PC-3 (cell line): ENCODE measurements around the gene LHFPL2. TPM values are rescaled to one million over a fixed set of nuclear protein-coding genes. Genes with fewer than 3 reads are reported as not detected.

ENCODE experiments used
- ATAC-seq: fragments of 200-7000 bp; cut with Tn5 transposase; 2 replicates; pipeline ENCODE4 v1.9.1; 2020; ENCODE audit warnings: mild to moderate bottlenecking, moderate library complexity
- BruUV-seq: library from RNA; stranded (reverse); fragments of 400-500 nt; replicated peaks from 2 replicates; lab custom pipeline; 2021; lab: Mats Ljungman, UMichigan
- CTCF ChIA-PET: fragments of 300-600 bp; sonication (Branson Sonifier 250); formaldehyde crosslinking; loops from one replicate; lab custom pipeline; 2022; ENCODE audit warnings: antibody characterized with exemption; lab: Charles Lee
- POLR2A ChIA-PET: fragments of 300-600 bp; sonication (Branson Sonifier 250); formaldehyde crosslinking; loops from one replicate; lab custom pipeline; 2022; ENCODE audit warnings: antibody characterized with exemption; ENCODE audit not compliant: unreplicated experiment; lab: Charles Lee
- DNase-seq: peaks from one replicate; pipeline ENCODE4 v3.0.0-alpha.2; 2015
- H2AFZ ChIP-seq: fragments of 300-600 bp; sonication (generic); 2 replicates; pipeline ENCODE4 v1.6.0; 2016; ENCODE audit warnings: antibody characterized with exemption, low read length
- H3F3A ChIP-seq: fragments of 300-600 bp; sonication (generic); one replicate; pipeline ENCODE4 v1.6.0; 2017; ENCODE audit warnings: antibody characterized with exemption, low read length, control low read depth, mild to moderate bottlenecking; ENCODE audit not compliant: unreplicated experiment
- H3K27ac ChIP-seq: fragments of 300-600 bp; sonication (generic); 2 replicates; pipeline ENCODE4 v1.5.1; 2016; ENCODE audit warnings: mild to moderate bottlenecking, low read length
- H3K27me3 ChIP-seq: fragments of 300-600 bp; sonication (generic); 2 replicates; pipeline ENCODE4 v1.6.1; 2016; ENCODE audit warnings: low read length, mixed read lengths
- H3K36me3 ChIP-seq: fragments of 300-600 bp; sonication (generic); 2 replicates; pipeline ENCODE4 v1.6.1; 2016; ENCODE audit warnings: low read depth, mixed run types, low read length, mixed read lengths
- H3K4me1 ChIP-seq: fragments of 300-600 bp; sonication (generic); 2 replicates; pipeline ENCODE4 v1.5.1; 2016; ENCODE audit warnings: low read length; ENCODE audit not compliant: insufficient read depth
- H3K4me2 ChIP-seq: fragments of 300-600 bp; sonication (generic); 2 replicates; pipeline ENCODE4 v1.6.0; 2016; ENCODE audit warnings: low read length
- H3K4me3 ChIP-seq: fragments of 300-600 bp; sonication (generic); 2 replicates; pipeline ENCODE4 v1.5.1; 2016; ENCODE audit warnings: mild to moderate bottlenecking, low read length, mixed read lengths
- H3K79me2 ChIP-seq: fragments of 300-600 bp; sonication (generic); 2 replicates; pipeline ENCODE4 v1.6.1; 2017; ENCODE audit warnings: low read length, mixed read lengths
- H3K9ac ChIP-seq: fragments of 300-600 bp; sonication (generic); 2 replicates; pipeline ENCODE4 v1.6.0; 2016; ENCODE audit warnings: mild to moderate bottlenecking, low read length
- H3K9me2 ChIP-seq: fragments of 300-600 bp; sonication (generic); replicated peaks from 2 replicates; pipeline ENCODE4 v1.6.1; 2016; ENCODE audit warnings: mixed run types, low read length, mixed read lengths
- H3K9me3 ChIP-seq: fragments of 300-600 bp; sonication (generic); 2 replicates; pipeline ENCODE4 v1.6.1; 2016; ENCODE audit warnings: low read length, mixed read lengths
- H4K20me1 ChIP-seq: fragments of 300-600 bp; sonication (generic); 2 replicates; pipeline ENCODE4 v1.6.1; 2016; ENCODE audit warnings: low read length, mixed read lengths
- CTCF ChIP-seq: fragments of 300-600 bp; sonication (generic); conservative IDR thresholded peaks from 2 replicates; pipeline ENCODE4 v1.5.1; 2017; ENCODE audit warnings: antibody characterized with exemption, low read depth, mild to moderate bottlenecking, low read length
- EZH2 ChIP-seq: fragments of 300-600 bp; sonication (generic); IDR thresholded peaks from one replicate; pipeline ENCODE4 v1.6.1; 2017; ENCODE audit warnings: antibody characterized with exemption, mild to moderate bottlenecking, low read length; ENCODE audit not compliant: unreplicated experiment
- EZH2phosphoT487 ChIP-seq: fragments of 300-600 bp; sonication (generic); IDR thresholded peaks from 2 replicates; pipeline ENCODE4 v1.6.1; 2018; ENCODE audit warnings: mild to moderate bottlenecking, antibody characterized with exemption, low read length, borderline replicate concordance
- intact Hi-C: fragments of 100-400 bp; cut with micrococcal nuclease; formaldehyde crosslinking; loops from 2 replicates; pipeline ENCODE4 v1.9.0; 2023
- total RNA-seq: library from RNA; depleted of rRNA; stranded (reverse); fragments of >200 nt; gene quantifications from 2 replicates; pipeline ENCODE4 v1.2.3, GENCODE V29; 2014

The LHFPL2 gene
- total RNA-seq, 1 experiment from 2014 or later, result 21.7 TPM

GRCh38 chr5:78557601-78558000 is 91.0 kb downstream of the LHFPL2 start:
- no peaks in the 10 kb centered on the region for H4K20me1 ChIP-seq
- ChIA-PET CTCF (no interaction called here), POLR2A (no interaction called here)
- H3K27ac ChIP-seq, result no peak overlapping the region
- H3K9me3 ChIP-seq, result no peaks in the 10 kb centered on the region
- H3K4me1 ChIP-seq, result peaks cover 11% of the 10 kb centered on the region
- no peak for DNase-seq
- TF ChIP-seq CTCF (no peak), EZH2phosphoT487 (no peak), EZH2 (no peak)
- H3K9me2 ChIP-seq, result no peaks in the 10 kb centered on the region
- BruUV-seq, result no TSS peak
- ATAC-seq, result no peak
- H3K9ac ChIP-seq, result no peak overlapping the region
- no peaks in the 10 kb centered on the region for H3K79me2 ChIP-seq
- peaks cover 1% of the 10 kb centered on the region; the same call in 1 of the 2 replicates for H3K36me3 ChIP-seq
- no peaks in the 10 kb centered on the region for H3F3A ChIP-seq
- no peak overlapping the region for H3K4me2 ChIP-seq
- no peak overlapping the region for H3K4me3 ChIP-seq
- no peaks in the 10 kb centered on the region for H3K27me3 ChIP-seq
- intact Hi-C loops, result no loop called here
- H2AFZ ChIP-seq, result no peak overlapping the region

- Histone ChIP-seq H3K36me3 (no peaks in the 10 kb centered on the region; the same call in 1 of the 2 replicates), H3K4me1 (peaks cover 13% of the 10 kb centered on the region), H3K27ac (no peak overlapping the region), H3K79me2 (no peaks in the 10 kb centered on the region), H3K9ac (no peak overlapping the region), H3F3A (no peaks in the 10 kb centered on the region), H3K4me3 (no peak overlapping the region), H2AFZ (no peak overlapping the region), H4K20me1 (no peaks in the 10 kb centered on the region), H3K27me3 (no peaks in the 10 kb centered on the region), H3K9me3 (no peaks in the 10 kb centered on the region), H3K4me2 (no peak overlapping the region), H3K9me2 (no peaks in the 10 kb centered on the region)
- POLR2A ChIA-PET, result no interaction called here
- DNase-seq, result no peak
- TF ChIP-seq EZH2 (no peak), CTCF (no peak), EZH2phosphoT487 (no peak)
- no peak for ATAC-seq
- BruUV-seq, result no TSS peak
- intact Hi-C loops, result no loop called here
- CTCF ChIA-PET, result no interaction called here
These were observed 92.7 kb downstream of the LHFPL2 start for GRCh38 chr5:78555870-78556269.

GRCh38 chr5:78554670-78555069 is 93.9 kb downstream of the LHFPL2 start:
- Histone ChIP-seq H3K27ac (no peak overlapping the region), H3K27me3 (no peaks in the 10 kb centered on the region), H3K4me3 (no peak overlapping the region), H3F3A (no peaks in the 10 kb centered on the region), H3K9me3 (no peaks in the 10 kb centered on the region), H3K9ac (no peak overlapping the region), H3K79me2 (no peaks in the 10 kb centered on the region), H3K4me1 (peaks cover 13% of the 10 kb centered on the region), H3K4me2 (no peak overlapping the region), H3K36me3 (no peaks in the 10 kb centered on the region), H2AFZ (no peak overlapping the region), H4K20me1 (no peaks in the 10 kb centered on the region), H3K9me2 (no peaks in the 10 kb centered on the region)
- POLR2A ChIA-PET, result no interaction called here
- CTCF ChIA-PET, result no interaction called here
- BruUV-seq, result no TSS peak
- ATAC-seq (no peak), DNase-seq (no peak)
- TF ChIP-seq EZH2phosphoT487 (no peak), CTCF (no peak)
- intact Hi-C loops, result no loop called here
